H9 (cell line): ENCODE measurements around the gene UBXN7. TPM values are rescaled to one million over a fixed set of nuclear protein-coding genes. Genes with fewer than 3 reads are reported as not detected.
A peak's percentile ranks its signal among the peaks of the same experiment; 100 is the strongest.
"Not testable (repeated sequence)": the region's sequence is repeated elsewhere in the genome, so short reads cannot be mapped to it uniquely, and the experiment has no call there.

Experiments
- DNase-seq: peaks from one replicate; pipeline ENCODE4 v3.0.0-alpha.2; 2017
- H2AFZ ChIP-seq: one replicate; pipeline ENCODE4 v1.6.1; 2013; ENCODE audit warnings: mild to moderate bottlenecking, low read length, control low read depth, moderate library complexity
- H2AK5ac ChIP-seq: 2 replicates; pipeline ENCODE4 v1.6.1; 2013; ENCODE audit warnings: low read length, control low read depth, mixed read lengths; ENCODE audit not compliant: insufficient read length
- H2BK120ac ChIP-seq: one replicate; pipeline ENCODE4 v1.6.1; 2013; ENCODE audit warnings: low read depth, mild to moderate bottlenecking, low read length, control low read depth, inconsistent platforms; ENCODE audit not compliant: poor library complexity, severe bottlenecking
- H2BK12ac ChIP-seq: 2 replicates; pipeline ENCODE4 v1.6.1; 2013; ENCODE audit warnings: low read length, control low read depth, mixed read lengths, low read depth; ENCODE audit not compliant: insufficient read length
- H2BK15ac ChIP-seq: 2 replicates; pipeline ENCODE4 v1.6.1; 2013; ENCODE audit warnings: low read depth, low read length, control low read depth
- H2BK20ac ChIP-seq: one replicate; pipeline ENCODE4 v1.6.1; 2013; ENCODE audit warnings: low read depth, mild to moderate bottlenecking, low read length, control low read depth, inconsistent platforms; ENCODE audit not compliant: poor library complexity, severe bottlenecking
- H2BK5ac ChIP-seq: 2 replicates; pipeline ENCODE4 v1.6.1; 2013; ENCODE audit warnings: low read length, control low read depth, mixed read lengths; ENCODE audit not compliant: insufficient read length
- H3K14ac ChIP-seq: 2 replicates; pipeline ENCODE4 v1.6.1; 2013; ENCODE audit warnings: low read length, control low read depth; ENCODE audit not compliant: insufficient read depth
- H3K18ac ChIP-seq: 2 replicates; pipeline ENCODE4 v1.6.1; 2013; ENCODE audit warnings: low read depth, mild to moderate bottlenecking, mixed read lengths, low read length, control low read depth; ENCODE audit not compliant: insufficient read length
- H3K23ac ChIP-seq: 2 replicates; pipeline ENCODE4 v1.6.1; 2013; ENCODE audit warnings: low read length, control low read depth, mixed read lengths, low read depth; ENCODE audit not compliant: insufficient read length
- H3K23me2 ChIP-seq: 2 replicates; pipeline ENCODE4 v1.6.1; 2013; ENCODE audit warnings: low read depth, mild to moderate bottlenecking, mixed read lengths, low read length, control low read depth; ENCODE audit not compliant: insufficient read length, poor library complexity, severe bottlenecking
- H3K27ac ChIP-seq: 2 replicates; pipeline ENCODE4 v1.5.1; 2013; ENCODE audit warnings: low read length, control low read depth, mixed read lengths, low read depth; ENCODE audit not compliant: insufficient read length
- H3K27me3 ChIP-seq: 2 replicates; pipeline ENCODE4 v1.6.1; 2013; ENCODE audit warnings: low read length, control low read depth, inconsistent platforms; ENCODE audit not compliant: insufficient read depth
- H3K4ac ChIP-seq: 2 replicates; pipeline ENCODE4 v1.6.1; 2013; ENCODE audit warnings: low read depth, mild to moderate bottlenecking, control low read depth, inconsistent platforms, low read length, moderate library complexity
- H3K4me1 ChIP-seq: 2 replicates; pipeline ENCODE4 v1.6.1; 2013; ENCODE audit warnings: low read length, control low read depth, inconsistent platforms; ENCODE audit not compliant: insufficient read depth
- H3K4me2 ChIP-seq: 2 replicates; pipeline ENCODE4 v1.6.1; 2013; ENCODE audit warnings: low read length, control low read depth, mixed read lengths; ENCODE audit not compliant: insufficient read length, insufficient read depth
- H3K56ac ChIP-seq: 2 replicates; pipeline ENCODE4 v1.6.1; 2013; ENCODE audit warnings: low read depth, mild to moderate bottlenecking, mixed read lengths, low read length, control low read depth; ENCODE audit not compliant: insufficient read length
- H3K79me1 ChIP-seq: 2 replicates; pipeline ENCODE4 v1.6.1; 2013; ENCODE audit warnings: low read depth, mild to moderate bottlenecking, moderate library complexity, low read length, control low read depth, inconsistent platforms; ENCODE audit not compliant: insufficient read depth, poor library complexity, severe bottlenecking
- H3K79me2 ChIP-seq: 2 replicates; pipeline ENCODE4 v1.6.1; 2013; ENCODE audit warnings: low read length, control low read depth, inconsistent platforms; ENCODE audit not compliant: insufficient read depth
- H3K9ac ChIP-seq: 2 replicates; pipeline ENCODE4 v1.6.1; 2013; ENCODE audit warnings: low read length, control low read depth, mixed read lengths; ENCODE audit not compliant: insufficient read length; ENCODE audit errors: extremely low read depth
- H3K9me3 ChIP-seq: one replicate; pipeline ENCODE4 v1.6.1; 2013; ENCODE audit warnings: low read depth, low read length, inconsistent platforms; ENCODE audit not compliant: control insufficient read depth
- H3T11ph ChIP-seq: one replicate; pipeline ENCODE4 v1.6.1; 2013; ENCODE audit warnings: mild to moderate bottlenecking, low read length, control low read depth, inconsistent platforms
- H4K20me1 ChIP-seq: one replicate; pipeline ENCODE4 v1.6.1; 2013; ENCODE audit not compliant: control insufficient read depth, insufficient read length, insufficient read depth
- H4K5ac ChIP-seq: 2 replicates; pipeline ENCODE4 v1.6.1; 2013; ENCODE audit warnings: low read depth, mild to moderate bottlenecking, mixed read lengths, low read length, control low read depth; ENCODE audit not compliant: insufficient read length
- H4K8ac ChIP-seq: replicated peaks from 2 replicates; pipeline ENCODE4 v1.6.1; 2013; ENCODE audit warnings: low read length, control low read depth, mixed read lengths, low read depth; ENCODE audit not compliant: insufficient read length
- H4K91ac ChIP-seq: 2 replicates; pipeline ENCODE4 v1.6.1; 2013; ENCODE audit warnings: low read depth, mild to moderate bottlenecking, moderate library complexity, mixed read lengths, low read length, control low read depth; ENCODE audit not compliant: insufficient read length
- H3K27ac Mint-ChIP-seq, 3 experiments: 2 replicates in 2 of 3; 3 replicates in 1 of 3; pipeline ENCODE4 v1.8.0; 2020 to 2021; ENCODE audit warnings: mixed read lengths in 3 of 3, mild to moderate bottlenecking in 1 of 3, moderate library complexity in 1 of 3
- H3K27me3 Mint-ChIP-seq: 2 replicates; pipeline ENCODE4 v1.8.0; 2021; ENCODE audit warnings: low read depth, mild to moderate bottlenecking, moderate library complexity, mixed read lengths
- H3K36me3 Mint-ChIP-seq, 3 experiments: 2 replicates in 2 of 3; 3 replicates in 1 of 3; pipeline ENCODE4 v1.8.0; 2020 to 2021; ENCODE audit warnings: low read depth in 3 of 3, mixed read lengths in 3 of 3; ENCODE audit not compliant: insufficient read depth in 1 of 3
- H3K4me1 Mint-ChIP-seq, 2 experiments: 2 replicates each; pipeline ENCODE4 v1.8.0; 2020; ENCODE audit warnings: mixed read lengths in 2 of 2
- H3K4me3 Mint-ChIP-seq, 2 experiments: 2 replicates in 1 of 2; 3 replicates in 1 of 2; pipeline ENCODE4 v1.8.0; 2020 to 2021; ENCODE audit warnings: mild to moderate bottlenecking in 2 of 2, mixed read lengths in 2 of 2, moderate library complexity in 1 of 2
- H3K9me3 Mint-ChIP-seq, 2 experiments: 2 replicates in 1 of 2; 3 replicates in 1 of 2; pipeline ENCODE4 v1.8.0; 2020; ENCODE audit warnings: mild to moderate bottlenecking in 2 of 2, mixed read lengths in 2 of 2, moderate library complexity in 1 of 2
- WGBS: extraction: QIAGEN DNeasy Blood & Tissue Kit; methylation state at CpG from one replicate; pipeline ENCODE4 v1.1.7; 2013; ENCODE audit warnings: missing lambda C conversion rate, low lambda C conversion rate, mixed read lengths; ENCODE audit not compliant: insufficient read length; ENCODE audit errors: extremely low coverage; 5-methylcytosine and 5-hydroxymethylcytosine counted together
- total RNA-seq: library from RNA; stranded (reverse); gene quantifications from 2 replicates; pipeline ENCODE4 v1.2.1, GENCODE V29; 2021

UBXN7 gene
- total RNA-seq, 1 experiment from 2014 or later = 110 TPM

- H3K79me1 ChIP-seq, H3K4me2 ChIP-seq, H2BK5ac ChIP-seq, H4K91ac ChIP-seq, H3K79me2 ChIP-seq, H4K5ac ChIP-seq, DNase-seq, H2AK5ac ChIP-seq, H3K4ac ChIP-seq, H3K18ac ChIP-seq, H2BK15ac ChIP-seq, H4K8ac ChIP-seq, H3K9me3 Mint-ChIP-seq, H3K14ac ChIP-seq, H3K56ac ChIP-seq, H3K9ac ChIP-seq, H3K27me3 Mint-ChIP-seq, H3K4me1 Mint-ChIP-seq, H3T11ph ChIP-seq, H2BK20ac ChIP-seq, H2BK12ac ChIP-seq, H3K23me2 ChIP-seq, H3K9me3 ChIP-seq, H3K4me1 ChIP-seq, H3K27me3 ChIP-seq, H2BK120ac ChIP-seq, H4K20me1 ChIP-seq, H3K27ac ChIP-seq, H3K4me3 Mint-ChIP-seq, H2AFZ ChIP-seq, H3K23ac ChIP-seq: not testable (repeated sequence)
- peaks cover 1 to 20% (median 8%) of the 10 kb centered on the region in 3 experiments; a peak in 6 of 7 replicates for H3K36me3 Mint-ChIP-seq
- H3K27ac Mint-ChIP-seq = peak overlapping the region in 1 of 3 experiments; percentile 2; a peak in 1 of 7 replicates
- WGBS = no CpG with 5 or more reads among the region's 8 CpGs
Observed at GRCh38 chr3:196302960-196303359, 129.3 kb downstream of the UBXN7 start.

GRCh38 chr3:196302551-196302950 is 129.7 kb downstream of the UBXN7 start:
- H2BK120ac ChIP-seq, H2BK20ac ChIP-seq, H3K4me1 Mint-ChIP-seq, H2AK5ac ChIP-seq, H2BK5ac ChIP-seq, H3K9ac ChIP-seq, H3K9me3 ChIP-seq, H3K23ac ChIP-seq, H4K8ac ChIP-seq, H3K23me2 ChIP-seq, H4K5ac ChIP-seq, H2BK12ac ChIP-seq, H3K4ac ChIP-seq, H3K27me3 Mint-ChIP-seq, H3K4me2 ChIP-seq, H3K56ac ChIP-seq, H4K91ac ChIP-seq, DNase-seq, H3K79me2 ChIP-seq, H3K27ac Mint-ChIP-seq, H2BK15ac ChIP-seq, H3K27ac ChIP-seq, H3K18ac ChIP-seq, H3K79me1 ChIP-seq, H3K14ac ChIP-seq, H3T11ph ChIP-seq, H3K27me3 ChIP-seq, H3K4me1 ChIP-seq, H4K20me1 ChIP-seq, H3K4me3 Mint-ChIP-seq, H2AFZ ChIP-seq, H3K9me3 Mint-ChIP-seq: not testable (repeated sequence)
- WGBS = no CpG with 5 or more reads among the region's 10 CpGs
- H3K36me3 Mint-ChIP-seq = peaks cover 1 to 20% (median 8%) of the 10 kb centered on the region in 3 experiments; a peak in 6 of 7 replicates
